Left ventricle myocardium superior (tissue), 1 donor: ENCODE data around the gene NTF4. TPM values are rescaled to one million over a fixed set of nuclear protein-coding genes. Genes with fewer than 3 reads are reported as not detected.
"Not testable (repeated sequence)": the region's sequence is repeated elsewhere in the genome, so short reads cannot be mapped to it uniquely, and the experiment has no call there.

Source experiments
- ATAC-seq: fragments of 200-7000 bp; cut with Tn5 transposase; one replicate; pipeline ENCODE4 v1.9.1; 2020; ENCODE audit warnings: mild to moderate bottlenecking, moderate library complexity
- DNase-seq: peaks from one replicate; pipeline ENCODE4 v3.0.0-alpha.2; 2020
- intact Hi-C: fragments of 100-400 bp; cut with micrococcal nuclease; formaldehyde crosslinking; loops from one replicate; pipeline ENCODE4 v1.11.0; 2022
- total RNA-seq: library from RNA; stranded (reverse); fragmentation: NEBNext Ultra II Directional; extraction: Animal tissue kit (Norgen Biotek cat#: 25700); gene quantifications from one replicate; pipeline ENCODE4 v1.2.1, GENCODE V29; 2021
- donor health status: DM: no; HTN: yes; CAD: no; lungs with severe emphysema.

The NTF4 gene
- total RNA-seq, 1 donor from 2014 or later = not detected

- ATAC-seq = no peak
Measured at GRCh38 chr19:49064029-49064629, 489 bp downstream of the NTF4 start.

GRCh38 chr19:49061445-49061844 lies 3.2 kb downstream of the NTF4 start:
- intact Hi-C loops = no loop called here
- DNase-seq (no peak), ATAC-seq (no peak)

More at GRCh38 chr19:49064029-49064629, 489 bp downstream of the NTF4 start:
- intact Hi-C loops = no loop called here
- no peak for DNase-seq

- DNase-seq (no peak), ATAC-seq (no peak)
- intact Hi-C loops = no loop called here
Measured at GRCh38 chr19:49061000-49061399, 3.6 kb downstream of the NTF4 start.

GRCh38 chr19:49059053-49059452 lies 5.6 kb downstream of the NTF4 start:
- DNase-seq (no peak), ATAC-seq (no peak)
- intact Hi-C loops = no loop called here

- DNase-seq (no peak), ATAC-seq (no peak)
- intact Hi-C loops = no loop called here
Measured at GRCh38 chr19:49058562-49058961, 6.1 kb downstream of the NTF4 start.

GRCh38 chr19:49057636-49058234 lies 6.9 kb downstream of the NTF4 start, which contains the start of gene CGB7:
Gene CGB7, minus strand, starts transcription at chr19:49057749. Its CDS starts 2,374 bp downstream, at chr19:49055375.
- DNase-seq = peak; percentile 77
- peak; percentile 85 for ATAC-seq
- intact Hi-C loops = no loop called here

GRCh38 chr19:49056902-49057596 lies 7.6 kb downstream of the NTF4 start:
- intact Hi-C loops, DNase-seq: not testable (repeated sequence)
- peak; percentile 44 for ATAC-seq

GRCh38 chr19:49056101-49056901 lies 8.3 kb downstream of the NTF4 start:
- ATAC-seq (peak; percentile 92), DNase-seq (peak; percentile 79)

GRCh38 chr19:49050376-49051033 lies 14.1 kb downstream of the NTF4 start:
- DNase-seq, intact Hi-C loops, ATAC-seq: not testable (repeated sequence)

More at GRCh38 chr19:49056101-49056901, 8.3 kb downstream of the NTF4 start:
- intact Hi-C loops = no loop called here

GRCh38 chr19:49049834-49050233 lies 14.8 kb downstream of the NTF4 start:
- ATAC-seq, intact Hi-C loops, DNase-seq: not testable (repeated sequence)

GRCh38 chr19:49049011-49049410 lies 15.6 kb downstream of the NTF4 start, which contains the start of gene CGB8:
Gene CGB8, minus strand, starts transcription at chr19:49049111. Its CDS starts 372 bp downstream, at chr19:49048739.
- intact Hi-C loops, ATAC-seq, DNase-seq: not testable (repeated sequence)

GRCh38 chr19:49043548-49043947 lies 21.1 kb downstream of the NTF4 start, which contains the start of gene CGB5:
Gene CGB5, plus strand, starts transcription at chr19:49043848. Its CDS starts 362 bp downstream, at chr19:49044210.
- DNase-seq, intact Hi-C loops, ATAC-seq: not testable (repeated sequence)

GRCh38 chr19:49042666-49043065 lies 22.0 kb downstream of the NTF4 start:
- intact Hi-C loops, ATAC-seq, DNase-seq: not testable (repeated sequence)

GRCh38 chr19:49042177-49042576 lies 22.4 kb downstream of the NTF4 start:
- no peak for ATAC-seq
- DNase-seq = no peak
- intact Hi-C loops = no loop called here

GRCh38 chr19:49039736-49040135 lies 24.9 kb downstream of the NTF4 start:
- DNase-seq, ATAC-seq, intact Hi-C loops: not testable (repeated sequence)

- intact Hi-C loops, DNase-seq, ATAC-seq: not testable (repeated sequence)
Measured at GRCh38 chr19:49038557-49039276, 25.9 kb downstream of the NTF4 start.

GRCh38 chr19:49038111-49038510 lies 26.5 kb downstream of the NTF4 start:
- DNase-seq, ATAC-seq, intact Hi-C loops: not testable (repeated sequence)

GRCh38 chr19:49036815-49037214 lies 27.8 kb downstream of the NTF4 start, which contains the start of gene CGB1:
Gene CGB1, minus strand, starts transcription at chr19:49036895. Its CDS starts 184 bp downstream, at chr19:49036711.
- intact Hi-C loops, DNase-seq, ATAC-seq: not testable (repeated sequence)
